ENCODE results near the gene NPAS4. TPM values are rescaled to one million over a fixed set of nuclear protein-coding genes. Genes with fewer than 3 reads are reported as not detected.
A peak's percentile ranks its signal among the peaks of the same experiment; 100 is the strongest.
"Not testable (repeated sequence)": the region's sequence is repeated elsewhere in the genome, so short reads cannot be mapped to it uniquely, and the experiment has no call there.

NPAS4 gene
- total and polyA plus RNA-seq, 4 experiments from 2014 or later, result not detected

- H3K27ac ChIP-seq (ENCODE audit: low read depth, low read length), result no peak overlapping the region
- H3K4me1 ChIP-seq (ENCODE audit: insufficient read depth, low read length), result peaks cover 14% of the 10 kb centered on the region
- H3K4me3 Mint-ChIP-seq, result peak overlapping the region in 1 of 8 donors; percentile 61
- peaks cover 5 to 18% (median 14%) of the 10 kb centered on the region in 4 donors for H3K4me1 Mint-ChIP-seq
- ChIA-PET POLR2A (ENCODE audit: partially characterized antibody) (no interaction called here), CTCF (ENCODE audit: partially characterized antibody) (no interaction called here)
- peaks cover 0 to 3% of the 10 kb centered on the region in 2 donors for H3K36me3 Mint-ChIP-seq
- peaks cover 0 to 3% (median under 1%) of the 10 kb centered on the region in 8 donors for H3K9me3 Mint-ChIP-seq
- H3K27me3 Mint-ChIP-seq, result no peaks in the 10 kb centered on the region
- no peak for DNase-seq
- no peaks in the 10 kb centered on the region for H3K9me3 ChIP-seq (ENCODE audit: control insufficient read depth in 1 of 2, low read length in 2 of 2)
- H3K27me3 ChIP-seq (ENCODE audit: insufficient read depth, low read length), result no peaks in the 10 kb centered on the region
- no peak overlapping the region for H3K27ac Mint-ChIP-seq
- no peak overlapping the region for H3K4me3 ChIP-seq (ENCODE audit: low read length in 2 of 2)
- no peaks in the 10 kb centered on the region for H3K36me3 ChIP-seq (ENCODE audit: insufficient read depth, low read length)
- intact Hi-C loops (cut with micrococcal nuclease), result no loop called here
Measured at GRCh38 chr11:66462911-66463310, 42.1 kb downstream of the NPAS4 start.

GRCh38 chr11:66464116-66464515, 43.3 kb downstream of the NPAS4 start:
- H3K4me3 ChIP-seq (ENCODE audit: low read length in 2 of 2); intact Hi-C loops (cut with micrococcal nuclease); H3K36me3 ChIP-seq (ENCODE audit: insufficient read depth, low read length); H3K36me3 Mint-ChIP-seq; H3K27me3 ChIP-seq (ENCODE audit: insufficient read depth, low read length); H3K4me3 Mint-ChIP-seq; H3K9me3 ChIP-seq (ENCODE audit: control insufficient read depth in 1 of 2, low read length in 2 of 2); H3K27me3 Mint-ChIP-seq; H3K9me3 Mint-ChIP-seq; DNase-seq; H3K27ac ChIP-seq (ENCODE audit: low read depth, low read length); H3K27ac Mint-ChIP-seq: not testable (repeated sequence)
- H3K4me1 ChIP-seq (ENCODE audit: insufficient read depth, low read length), result peaks cover 20% of the 10 kb centered on the region
- CTCF ChIA-PET (ENCODE audit: partially characterized antibody), result interaction anchor here (0.7 to 1.0 kb wide), 2 partner anchors 25 to 1794 kb away, joined by 3 to 4 read pairs; partner anchors contain the start of gene MRPL11
- POLR2A ChIA-PET (ENCODE audit: partially characterized antibody), result interaction anchor here (5.7 kb wide), 1 partner anchor 16 kb away, joined by 72 read pairs; the partner anchor contains the start of gene DPP3
- H3K4me1 Mint-ChIP-seq, result peaks cover 13 to 29% (median 21%) of the 10 kb centered on the region in 4 donors

GRCh38 chr11:66464916-66465315, 44.1 kb downstream of the NPAS4 start:
- H3K4me1 ChIP-seq (ENCODE audit: insufficient read depth, low read length), result peaks cover 20% of the 10 kb centered on the region
- Mint-ChIP-seq H3K9me3 (peaks cover 0 to 3% (median under 1%) of the 10 kb centered on the region in 8 donors), H3K27me3 (no peaks in the 10 kb centered on the region), H3K4me1 (peaks cover 13 to 29% (median 21%) of the 10 kb centered on the region in 4 donors), H3K36me3 (peaks cover 0 to 3% of the 10 kb centered on the region in 2 donors), H3K27ac (peak overlapping the region in 2 of 7 donors; percentile 91 to 95), H3K4me3 (no peak overlapping the region)
- no peak overlapping the region for H3K4me3 ChIP-seq (ENCODE audit: low read length in 2 of 2)
- H3K36me3 ChIP-seq (ENCODE audit: insufficient read depth, low read length), result no peaks in the 10 kb centered on the region
- intact Hi-C loops (cut with micrococcal nuclease), result loop anchor here (5.0 kb wide), 1 partner anchor 152 kb away; the partner anchor contains the start of gene RBM14
- CTCF ChIA-PET (ENCODE audit: partially characterized antibody), result interaction anchor here (1.0 kb wide), 1 partner anchor 26 kb away, joined by 4 read pairs; the partner anchor contains the start of gene MRPL11
- no peaks in the 10 kb centered on the region for H3K9me3 ChIP-seq (ENCODE audit: control insufficient read depth in 1 of 2, low read length in 2 of 2)
- no peak overlapping the region for H3K27ac ChIP-seq (ENCODE audit: low read depth, low read length)
- no peak for DNase-seq
- POLR2A ChIA-PET (ENCODE audit: partially characterized antibody), result interaction anchor here (5.7 kb wide), 1 partner anchor 16 kb away, joined by 72 read pairs; the partner anchor contains the start of gene DPP3
- no peaks in the 10 kb centered on the region for H3K27me3 ChIP-seq (ENCODE audit: insufficient read depth, low read length)

- CTCF ChIA-PET (ENCODE audit: partially characterized antibody), result interaction anchor here (0.7 to 1.3 kb wide), 3 partner anchors 13 to 27 kb away, joined by 3 to 5 read pairs (median 4); partner anchors contain the start of genes DPP3 and MRPL11
- Histone ChIP-seq H3K27ac (ENCODE audit: low read depth, low read length) (peak overlapping the region; percentile 81), H3K4me1 (ENCODE audit: insufficient read depth, low read length) (peaks cover 20% of the 10 kb centered on the region), H3K4me3 (ENCODE audit: low read length in 2 of 2) (peak overlapping the region in 1 of 2 donors; percentile 65), H3K27me3 (ENCODE audit: insufficient read depth, low read length) (no peaks in the 10 kb centered on the region), H3K9me3 (ENCODE audit: control insufficient read depth in 1 of 2, low read length in 2 of 2) (no peaks in the 10 kb centered on the region), H3K36me3 (ENCODE audit: insufficient read depth, low read length) (no peaks in the 10 kb centered on the region)
- peaks cover 13 to 33% (median 21%) of the 10 kb centered on the region in 4 donors for H3K4me1 Mint-ChIP-seq
- no peaks in the 10 kb centered on the region for H3K27me3 Mint-ChIP-seq
- peak overlapping the region; percentile 85 to 94 (median 89) for H3K4me3 Mint-ChIP-seq
- POLR2A ChIA-PET (ENCODE audit: partially characterized antibody), result interaction anchor here (0.9 to 5.7 kb wide), 11 partner anchors 11 to 413 kb away, joined by 3 to 72 read pairs (median 7); partner anchors contain the start of genes ACTN3, BBS1, DPP3 and MRPL11
- no peak for DNase-seq
- peaks cover 0 to 3% of the 10 kb centered on the region in 2 donors for H3K36me3 Mint-ChIP-seq
- H3K9me3 Mint-ChIP-seq, result peaks cover 0 to 3% (median under 1%) of the 10 kb centered on the region in 8 donors
- peak overlapping the region; percentile 91 to 97 (median 95) for H3K27ac Mint-ChIP-seq
- intact Hi-C loops (cut with micrococcal nuclease), result loop anchor here (1.0 to 5.0 kb wide), 3 partner anchors 15 to 152 kb away; partner anchors contain the start of genes DPP3 and RBM14
Measured at GRCh38 chr11:66465373-66466224, 44.8 kb downstream of the NPAS4 start.

GRCh38 chr11:66466225-66467033, 45.6 kb downstream of the NPAS4 start, which contains the start of gene PELI3:
Gene PELI3 (plus strand): TSS chr11:66466905. CDS start chr11:66468129, 1,224 bp downstream.
- Histone ChIP-seq H3K4me1 (ENCODE audit: insufficient read depth, low read length) (peaks cover 20% of the 10 kb centered on the region), H3K27ac (ENCODE audit: low read depth, low read length) (peak within 1 kb of the TSS; percentile 81), H3K27me3 (ENCODE audit: insufficient read depth, low read length) (no peaks in the 10 kb centered on the region), H3K4me3 (ENCODE audit: low read length in 2 of 2) (peak within 1 kb of the TSS; percentile 58 to 65), H3K9me3 (ENCODE audit: control insufficient read depth in 1 of 2, low read length in 2 of 2) (no peaks in the 10 kb centered on the region), H3K36me3 (ENCODE audit: insufficient read depth, low read length) (no peaks in the 10 kb centered on the region)
- Mint-ChIP-seq H3K9me3 (peaks cover 0 to 3% (median under 1%) of the 10 kb centered on the region in 8 donors), H3K4me1 (peaks cover 13 to 33% (median 21%) of the 10 kb centered on the region in 4 donors), H3K27ac (peak within 1 kb of the TSS; percentile 91 to 97 (median 95)), H3K27me3 (no peaks in the 10 kb centered on the region), H3K4me3 (peak within 1 kb of the TSS; percentile 89 to 94 (median 90)), H3K36me3 (peaks cover 3 to 5% of the 10 kb centered on the region in 2 donors)
- peak; percentile 91 to 95 (median 92) for DNase-seq
- intact Hi-C loops (cut with micrococcal nuclease), result loop anchor here (1.0 to 5.0 kb wide), 3 partner anchors 14 to 151 kb away; partner anchors contain the start of genes DPP3 and RBM14
- ChIA-PET CTCF (ENCODE audit: partially characterized antibody) (interaction anchor here (0.5 to 1.6 kb wide), 5 partner anchors 12 to 702 kb away, joined by 3 to 5 read pairs (median 4); partner anchors contain the start of genes DPP3 and MRPL11), POLR2A (ENCODE audit: partially characterized antibody) (interaction anchor here (0.6 to 5.7 kb wide), 18 partner anchors 10 to 414 kb away, joined by 3 to 72 read pairs (median 4); partner anchors contain the start of genes ACTN3, BBS1, DPP3 and MRPL11)

- DNase-seq, result peak in 1 of 5 donors; percentile 50
- H3K4me1 ChIP-seq (ENCODE audit: insufficient read depth, low read length), result peaks cover 20% of the 10 kb centered on the region
- H3K27ac ChIP-seq (ENCODE audit: low read depth, low read length), result peak overlapping the region; percentile 56
- ChIA-PET POLR2A (ENCODE audit: partially characterized antibody) (interaction anchor here (0.6 to 5.7 kb wide), 15 partner anchors 11 to 414 kb away, joined by 3 to 72 read pairs (median 6); partner anchors contain the start of genes ACTN3, BBS1, DPP3 and MRPL11), CTCF (ENCODE audit: partially characterized antibody) (interaction anchor here (1.0 to 1.6 kb wide), 4 partner anchors 11 to 17 kb away, joined by 3 to 4 read pairs (median 4); partner anchors contain the start of gene DPP3)
- Mint-ChIP-seq H3K27me3 (no peaks in the 10 kb centered on the region), H3K36me3 (peaks cover 3 to 5% of the 10 kb centered on the region in 2 donors), H3K4me1 (peaks cover 13 to 33% (median 21%) of the 10 kb centered on the region in 4 donors), H3K27ac (peak overlapping the region; percentile 42 to 96 (median 90)), H3K4me3 (peak overlapping the region; percentile 88 to 91 (median 90)), H3K9me3 (peaks cover 0 to 3% (median under 1%) of the 10 kb centered on the region in 8 donors)
- intact Hi-C loops (cut with micrococcal nuclease), result loop anchor here (5.0 kb wide), 1 partner anchor 150 kb away; the partner anchor contains the start of gene RBM14
- no peaks in the 10 kb centered on the region for H3K27me3 ChIP-seq (ENCODE audit: insufficient read depth, low read length)
- no peaks in the 10 kb centered on the region for H3K36me3 ChIP-seq (ENCODE audit: insufficient read depth, low read length)
- H3K9me3 ChIP-seq (ENCODE audit: control insufficient read depth in 1 of 2, low read length in 2 of 2), result no peaks in the 10 kb centered on the region
- peak overlapping the region; percentile 58 to 65 for H3K4me3 ChIP-seq (ENCODE audit: low read length in 2 of 2)
Measured at GRCh38 chr11:66467034-66467659, 46.3 kb downstream of the NPAS4 start.

All from CD4-positive, alpha-beta memory T cell (primary cell).